WTC11 (cell line): Measurements from ENCODE around the gene HTR3A.

Source experiments
- FOXK1 ChIP-seq: sonication (generic); formaldehyde crosslinking; IDR thresholded peaks from 2 replicates; pipeline ENCODE4 v1.8.0; 2022; ENCODE audit warnings: mild to moderate bottlenecking, moderate library complexity, missing genetic modification reagents
- GABPB1 ChIP-seq: sonication (generic); formaldehyde crosslinking; IDR thresholded peaks from 2 replicates; pipeline ENCODE4 v1.8.1; 2023; ENCODE audit warnings: mild to moderate bottlenecking, missing genetic modification reagents
- RORB ChIP-seq: fragments of 250-450 bp; sonication (Bioruptor Pico); IDR thresholded peaks from 2 replicates; pipeline ENCODE4 v1.9.0; 2021; ENCODE audit warnings: mild to moderate bottlenecking
- ZBTB21 ChIP-seq: sonication (generic); formaldehyde crosslinking; IDR thresholded peaks from 2 replicates; pipeline ENCODE4 v1.8.1; 2023; ENCODE audit warnings: mild to moderate bottlenecking, missing genetic modification reagents, borderline replicate concordance
- ZNF121 ChIP-seq: sonication (generic); formaldehyde crosslinking; IDR thresholded peaks from 2 replicates; pipeline ENCODE4 v1.8.0; 2023; ENCODE audit warnings: missing genetic modification reagents
- TF ChIP-seq, protein P1 (sequence below): sonication (generic); formaldehyde crosslinking; IDR thresholded peaks from 2 replicates; pipeline ENCODE4 v1.8.1; 2023; ENCODE audit warnings: mild to moderate bottlenecking, moderate library complexity, missing genetic modification reagents
- TF ChIP-seq, protein P2 (sequence below): fragments of 200-600 bp; IDR thresholded peaks from 2 replicates; pipeline ENCODE4 v1.8.0; 2022; ENCODE audit warnings: antibody characterized with exemption
- TF ChIP-seq, protein P3 (sequence below): sonication (generic); formaldehyde crosslinking; conservative IDR thresholded peaks from 2 replicates; pipeline ENCODE4 v1.8.1; 2022; ENCODE audit warnings: mild to moderate bottlenecking, missing genetic modification reagents
- TF ChIP-seq, protein P4 (sequence below): sonication (generic); formaldehyde crosslinking; IDR thresholded peaks from 2 replicates; pipeline ENCODE4 v1.8.0; 2022; ENCODE audit warnings: mild to moderate bottlenecking, missing genetic modification reagents

DNA sequence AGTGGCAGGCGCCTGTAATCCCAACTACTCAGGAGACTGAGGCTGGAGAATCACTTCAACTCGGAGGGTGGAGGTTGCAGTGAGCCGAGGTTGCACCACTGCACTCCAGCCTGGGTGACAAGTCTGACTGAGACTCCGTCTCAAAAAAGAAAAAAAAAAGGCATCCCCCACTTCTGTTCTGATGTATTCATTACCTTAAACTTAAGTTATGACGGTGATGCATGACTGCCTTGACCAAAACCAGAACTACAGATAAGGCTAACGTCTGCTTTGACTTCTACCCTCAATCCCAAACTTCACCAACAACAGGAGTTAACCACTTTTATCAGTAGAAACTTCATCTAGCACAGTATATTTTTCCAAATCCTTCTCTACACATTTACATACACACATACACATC is 9.9 kb downstream of the HTR3A start:
- TF ChIP-seq ZNF121 (CRISPR knock-in tag), result no peak
- TF ChIP-seq GABPB1, result no peak
- TF ChIP-seq, protein P1, sequence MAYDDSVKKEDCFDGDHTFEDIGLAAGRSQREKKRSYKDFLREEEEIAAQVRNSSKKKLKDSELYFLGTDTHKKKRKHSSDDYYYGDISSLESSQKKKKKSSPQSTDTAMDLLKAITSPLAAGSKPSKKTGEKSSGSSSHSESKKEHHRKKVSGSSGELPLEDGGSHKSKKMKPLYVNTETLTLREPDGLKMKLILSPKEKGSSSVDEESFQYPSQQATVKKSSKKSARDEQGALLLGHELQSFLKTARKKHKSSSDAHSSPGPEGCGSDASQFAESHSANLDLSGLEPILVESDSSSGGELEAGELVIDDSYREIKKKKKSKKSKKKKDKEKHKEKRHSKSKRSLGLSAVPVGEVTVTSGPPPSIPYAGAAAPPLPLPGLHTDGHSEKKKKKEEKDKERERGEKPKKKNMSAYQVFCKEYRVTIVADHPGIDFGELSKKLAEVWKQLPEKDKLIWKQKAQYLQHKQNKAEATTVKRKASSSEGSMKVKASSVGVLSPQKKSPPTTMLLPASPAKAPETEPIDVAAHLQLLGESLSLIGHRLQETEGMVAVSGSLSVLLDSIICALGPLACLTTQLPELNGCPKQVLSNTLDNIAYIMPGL (CRISPR knock-in tag), result no peak
- TF ChIP-seq, protein P2, sequence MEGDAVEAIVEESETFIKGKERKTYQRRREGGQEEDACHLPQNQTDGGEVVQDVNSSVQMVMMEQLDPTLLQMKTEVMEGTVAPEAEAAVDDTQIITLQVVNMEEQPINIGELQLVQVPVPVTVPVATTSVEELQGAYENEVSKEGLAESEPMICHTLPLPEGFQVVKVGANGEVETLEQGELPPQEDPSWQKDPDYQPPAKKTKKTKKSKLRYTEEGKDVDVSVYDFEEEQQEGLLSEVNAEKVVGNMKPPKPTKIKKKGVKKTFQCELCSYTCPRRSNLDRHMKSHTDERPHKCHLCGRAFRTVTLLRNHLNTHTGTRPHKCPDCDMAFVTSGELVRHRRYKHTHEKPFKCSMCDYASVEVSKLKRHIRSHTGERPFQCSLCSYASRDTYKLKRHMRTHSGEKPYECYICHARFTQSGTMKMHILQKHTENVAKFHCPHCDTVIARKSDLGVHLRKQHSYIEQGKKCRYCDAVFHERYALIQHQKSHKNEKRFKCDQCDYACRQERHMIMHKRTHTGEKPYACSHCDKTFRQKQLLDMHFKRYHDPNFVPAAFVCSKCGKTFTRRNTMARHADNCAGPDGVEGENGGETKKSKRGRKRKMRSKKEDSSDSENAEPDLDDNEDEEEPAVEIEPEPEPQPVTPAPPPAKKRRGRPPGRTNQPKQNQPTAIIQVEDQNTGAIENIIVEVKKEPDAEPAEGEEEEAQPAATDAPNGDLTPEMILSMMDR, result no peak
- TF ChIP-seq FOXK1, result no peak
- TF ChIP-seq ZBTB21 (CRISPR knock-in tag), result no peak
- TF ChIP-seq, protein P3, sequence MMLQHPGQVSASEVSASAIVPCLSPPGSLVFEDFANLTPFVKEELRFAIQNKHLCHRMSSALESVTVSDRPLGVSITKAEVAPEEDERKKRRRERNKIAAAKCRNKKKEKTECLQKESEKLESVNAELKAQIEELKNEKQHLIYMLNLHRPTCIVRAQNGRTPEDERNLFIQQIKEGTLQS (CRISPR knock-in tag), result no peak
- TF ChIP-seq, protein P4, sequence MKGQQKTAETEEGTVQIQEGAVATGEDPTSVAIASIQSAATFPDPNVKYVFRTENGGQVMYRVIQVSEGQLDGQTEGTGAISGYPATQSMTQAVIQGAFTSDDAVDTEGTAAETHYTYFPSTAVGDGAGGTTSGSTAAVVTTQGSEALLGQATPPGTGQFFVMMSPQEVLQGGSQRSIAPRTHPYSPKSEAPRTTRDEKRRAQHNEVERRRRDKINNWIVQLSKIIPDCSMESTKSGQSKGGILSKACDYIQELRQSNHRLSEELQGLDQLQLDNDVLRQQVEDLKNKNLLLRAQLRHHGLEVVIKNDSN (CRISPR knock-in tag), result no peak
- TF ChIP-seq RORB (CRISPR knock-in tag), result no peak
